HPDE6-E6E7 (cell line): ENCODE data around the gene OCRL.
A peak's percentile ranks its signal among the peaks of the same experiment; 100 is the strongest.
"Not testable (repeated sequence)": the region's sequence is repeated elsewhere in the genome, so short reads cannot be mapped to it uniquely, and the experiment has no call there.

Source experiments
- DNase-seq: peaks from one replicate; pipeline ENCODE4 v3.0.0; 2011; ENCODE audit warnings: missing footprints; ENCODE audit errors: extremely low spot score

Gene OCRL

GRCh38 chrX:129534816-129535578, 5.1 kb upstream of the OCRL start:
- DNase-seq: peak; percentile 35

- DNase-seq: no peak
Observed at GRCh38 chrX:129540722-129541184, 694 bp downstream of the OCRL start.

- DNase-seq: no peak
Observed at GRCh38 chrX:129544780-129545179, 4.7 kb downstream of the OCRL start.

- DNase-seq: no peak
Observed at GRCh38 chrX:129545408-129545807, 5.3 kb downstream of the OCRL start.

- DNase-seq: no peak
Observed at GRCh38 chrX:129549124-129549523, 9.1 kb downstream of the OCRL start.

GRCh38 chrX:129553619-129554288, 13.7 kb downstream of the OCRL start:
- DNase-seq: no peak

GRCh38 chrX:129554816-129555215, 14.8 kb downstream of the OCRL start:
- not testable (repeated sequence) for DNase-seq

- DNase-seq: no peak
Observed at GRCh38 chrX:129556806-129557315, 16.8 kb downstream of the OCRL start.

- DNase-seq: no peak
Observed at GRCh38 chrX:129557844-129558480, 17.9 kb downstream of the OCRL start.

- no peak for DNase-seq
Observed at GRCh38 chrX:129559783-129560182, 19.7 kb downstream of the OCRL start.

GRCh38 chrX:129561453-129561852, 21.4 kb downstream of the OCRL start:
- DNase-seq: no peak

- DNase-seq: not testable (repeated sequence)
Observed at GRCh38 chrX:129564345-129564744, 24.3 kb downstream of the OCRL start.

- no peak for DNase-seq
Observed at GRCh38 chrX:129565046-129565650, 25.1 kb downstream of the OCRL start.

- no peak for DNase-seq
Observed at GRCh38 chrX:129566073-129566472, 26.0 kb downstream of the OCRL start.

GRCh38 chrX:129568349-129568748, 28.3 kb downstream of the OCRL start:
- no peak for DNase-seq

GRCh38 chrX:129572422-129572821, 32.4 kb downstream of the OCRL start:
- DNase-seq: no peak

GRCh38 chrX:129573652-129574051, 33.6 kb downstream of the OCRL start:
- DNase-seq: not testable (repeated sequence)

- no peak for DNase-seq
Observed at GRCh38 chrX:129574214-129574613, 34.2 kb downstream of the OCRL start.

GRCh38 chrX:129576539-129576938, 36.5 kb downstream of the OCRL start:
- DNase-seq: no peak

- DNase-seq: no peak
Observed at GRCh38 chrX:129577473-129577872, 37.4 kb downstream of the OCRL start.

GRCh38 chrX:129577877-129578276, 37.8 kb downstream of the OCRL start:
- no peak for DNase-seq

- no peak for DNase-seq
Observed at GRCh38 chrX:129581904-129582303, 41.8 kb downstream of the OCRL start.
